ENCODE results near the gene CEP162.
"Not testable (repeated sequence)": the region's sequence is repeated elsewhere in the genome, so short reads cannot be mapped to it uniquely, and the experiment has no call there.

The CEP162 gene

GRCh38 chr6:84150705-84151104, 76.7 kb downstream of the CEP162 start:
- DNase-seq = no peak

- DNase-seq = no peak
Measured at GRCh38 chr6:84141521-84141920, 85.9 kb downstream of the CEP162 start.

GRCh38 chr6:84139311-84139710, 88.1 kb downstream of the CEP162 start:
- DNase-seq = no peak

GRCh38 chr6:84137989-84138575, 89.4 kb downstream of the CEP162 start:
- DNase-seq = no peak

GRCh38 chr6:84137051-84137375, 90.4 kb downstream of the CEP162 start:
- DNase-seq = no peak

GRCh38 chr6:84136364-84137050, 90.9 kb downstream of the CEP162 start:
- DNase-seq = no peak

GRCh38 chr6:84135291-84135690, 92.2 kb downstream of the CEP162 start:
- DNase-seq = no peak

GRCh38 chr6:84133385-84133784, 94.1 kb downstream of the CEP162 start:
- DNase-seq = not testable (repeated sequence)

- not testable (repeated sequence) for DNase-seq
Measured at GRCh38 chr6:84129588-84129987, 97.9 kb downstream of the CEP162 start.

- no peak for DNase-seq
Measured at GRCh38 chr6:84123186-84123585, 104.3 kb downstream of the CEP162 start.

- DNase-seq = no peak
Measured at GRCh38 chr6:84119277-84119676, 108.2 kb downstream of the CEP162 start.

- DNase-seq = no peak
Measured at GRCh38 chr6:84118191-84118590, 109.3 kb downstream of the CEP162 start.

GRCh38 chr6:84114933-84115594, 112.4 kb downstream of the CEP162 start:
- DNase-seq = not testable (repeated sequence)

- not testable (repeated sequence) for DNase-seq
Measured at GRCh38 chr6:84111351-84111750, 116.1 kb downstream of the CEP162 start.

GRCh38 chr6:84107495-84107894, 119.9 kb downstream of the CEP162 start:
- DNase-seq = no peak

- DNase-seq = not testable (repeated sequence)
Measured at GRCh38 chr6:84105215-84105924, 122.1 kb downstream of the CEP162 start.

- DNase-seq = no peak
Measured at GRCh38 chr6:84103029-84103428, 124.4 kb downstream of the CEP162 start.

GRCh38 chr6:84095156-84095555, 132.3 kb downstream of the CEP162 start:
- no peak for DNase-seq

- DNase-seq = no peak
Measured at GRCh38 chr6:84093441-84094435, 133.7 kb downstream of the CEP162 start.

- DNase-seq = no peak
Measured at GRCh38 chr6:84089552-84089951, 137.9 kb downstream of the CEP162 start.

- no peak for DNase-seq
Measured at GRCh38 chr6:84089081-84089480, 138.4 kb downstream of the CEP162 start.
